Esophagus squamous epithelium (tissue), 5 donors: ENCODE data around the gene MAD1L1. TPM values are rescaled to one million over a fixed set of nuclear protein-coding genes. Genes with fewer than 3 reads are reported as not detected.

Experiments used
- DNase-seq: peaks from one replicate; lab custom pipeline; 2025; lab: John Stamatoyannopoulos, UW
- H3K27ac ChIP-seq, 4 donors: fragments of 200-600 bp; sonication (generic); one replicate each; pipeline ENCODE4 v1.5.1; 2016 to 2019; ENCODE audit warnings: mild to moderate bottlenecking in 1 of 4
- H3K27me3 ChIP-seq, 4 donors: fragments of 200-600 bp; sonication (generic); 1 replicate in 3 of 4; 2 replicates in 1 of 4; pipeline versions ENCODE4 v1.5.1 to v1.6.0; 2017 to 2021; ENCODE audit warnings: antibody characterized with exemption in 1 of 4
- H3K36me3 ChIP-seq, 3 donors: fragments of 200-600 bp; sonication (generic); one replicate each; pipeline ENCODE4 v1.5.1; 2016 to 2019
- H3K4me1 ChIP-seq, 3 donors: fragments of 200-600 bp; sonication (generic); one replicate each; pipeline ENCODE4 v1.5.1; 2017 to 2019
- H3K4me3 ChIP-seq, 4 donors: fragments of 200-600 bp; sonication (generic); 1 replicate in 3 of 4; 2 replicates in 1 of 4; pipeline ENCODE4 v1.5.1; 2016 to 2019; ENCODE audit warnings: mild to moderate bottlenecking in 2 of 4, moderate library complexity in 1 of 4
- H3K9me3 ChIP-seq, 3 donors: fragments of 200-600 bp; sonication (generic); one replicate each; pipeline ENCODE4 v1.5.1; 2016 to 2019
- POLR2A ChIP-seq, 4 donors: fragments of 450-650 bp; IDR thresholded peaks; one replicate each; pipeline ENCODE4 v1.6.1; 2017; ENCODE audit warnings: antibody characterized with exemption in 4 of 4, mild to moderate bottlenecking in 4 of 4, moderate library complexity in 3 of 4
- WGBS, 2 donors: methylation state at CpG; one replicate each; pipeline ENCODE4 v1.1.5; 2018; 5-methylcytosine and 5-hydroxymethylcytosine counted together
- intact Hi-C: fragments of 100-400 bp; cut with DNase I; formaldehyde crosslinking; loops from one replicate; pipeline ENCODE4 v1.15.0; 2022
- total RNA-seq, 4 donors: library from RNA; depleted of rRNA; stranded (reverse); fragments of >200 nt; gene quantifications; one replicate each; pipeline ENCODE4 v1.1.0, GENCODE V29; 2016
- TF ChIP-seq, protein P1 (sequence below), 6 experiments: fragments of 450-650 bp in 4 of 6; fragments of 200-600 bp in 2 of 6; sonication (generic) in 2 of 6; IDR thresholded peaks; one replicate each; pipeline ENCODE4 v1.5.1; 2016 to 2019; ENCODE audit warnings: antibody characterized with exemption in 6 of 6, mild to moderate bottlenecking in 4 of 6, moderate library complexity in 4 of 6
- donor health status: DM: yes; HTN: yes; CAD: no.

The MAD1L1 gene
- total RNA-seq, 4 donors from 2014 or later: 16.6 to 40.4 (median 30.2) TPM

DNA sequence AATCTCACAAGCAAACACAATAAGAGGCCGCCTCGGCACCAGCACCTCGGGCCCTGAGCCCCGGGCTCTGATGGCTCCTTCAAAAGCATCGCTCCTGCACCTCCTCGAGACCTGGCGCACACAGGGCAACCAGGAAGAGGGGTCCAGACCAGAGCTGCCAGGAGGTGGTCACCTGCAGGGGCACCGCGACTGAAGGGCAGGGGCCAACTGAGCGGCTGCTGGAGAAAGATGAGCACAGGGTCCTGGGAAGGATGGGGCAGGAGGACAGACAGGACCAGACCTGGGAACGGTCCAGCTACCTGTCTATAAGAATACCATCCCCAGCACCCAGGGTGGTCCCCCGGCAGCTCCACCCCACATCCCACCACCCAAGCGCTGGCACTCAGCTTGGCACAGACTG lies 20.8 kb downstream of the MAD1L1 start:
- no peak for DNase-seq
- TF ChIP-seq, protein P1, sequence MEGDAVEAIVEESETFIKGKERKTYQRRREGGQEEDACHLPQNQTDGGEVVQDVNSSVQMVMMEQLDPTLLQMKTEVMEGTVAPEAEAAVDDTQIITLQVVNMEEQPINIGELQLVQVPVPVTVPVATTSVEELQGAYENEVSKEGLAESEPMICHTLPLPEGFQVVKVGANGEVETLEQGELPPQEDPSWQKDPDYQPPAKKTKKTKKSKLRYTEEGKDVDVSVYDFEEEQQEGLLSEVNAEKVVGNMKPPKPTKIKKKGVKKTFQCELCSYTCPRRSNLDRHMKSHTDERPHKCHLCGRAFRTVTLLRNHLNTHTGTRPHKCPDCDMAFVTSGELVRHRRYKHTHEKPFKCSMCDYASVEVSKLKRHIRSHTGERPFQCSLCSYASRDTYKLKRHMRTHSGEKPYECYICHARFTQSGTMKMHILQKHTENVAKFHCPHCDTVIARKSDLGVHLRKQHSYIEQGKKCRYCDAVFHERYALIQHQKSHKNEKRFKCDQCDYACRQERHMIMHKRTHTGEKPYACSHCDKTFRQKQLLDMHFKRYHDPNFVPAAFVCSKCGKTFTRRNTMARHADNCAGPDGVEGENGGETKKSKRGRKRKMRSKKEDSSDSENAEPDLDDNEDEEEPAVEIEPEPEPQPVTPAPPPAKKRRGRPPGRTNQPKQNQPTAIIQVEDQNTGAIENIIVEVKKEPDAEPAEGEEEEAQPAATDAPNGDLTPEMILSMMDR (IDR thresholded peaks at IDR 0.05): no peak
- no peak for TF ChIP-seq POLR2A (IDR thresholded peaks at IDR 0.05)
- intact Hi-C loops: loop anchor here (10.0 kb wide), 1 partner anchor 547 kb away; no protein-coding TSS in a partner anchor
- H3K36me3 ChIP-seq: peaks cover 15 to 94% (median 39%) of the 10 kb centered on the region in 3 donors
- no peaks in the 10 kb centered on the region for H3K4me1 ChIP-seq
- H3K4me3 ChIP-seq: no peak overlapping the region
- no peak overlapping the region for H3K27ac ChIP-seq
- H3K27me3 ChIP-seq: no peaks in the 10 kb centered on the region
- 74 to 90% methylated on average over 3 to 4 of the region's 13 CpGs for WGBS, 2 donors
- H3K9me3 ChIP-seq: no peaks in the 10 kb centered on the region

DNA sequence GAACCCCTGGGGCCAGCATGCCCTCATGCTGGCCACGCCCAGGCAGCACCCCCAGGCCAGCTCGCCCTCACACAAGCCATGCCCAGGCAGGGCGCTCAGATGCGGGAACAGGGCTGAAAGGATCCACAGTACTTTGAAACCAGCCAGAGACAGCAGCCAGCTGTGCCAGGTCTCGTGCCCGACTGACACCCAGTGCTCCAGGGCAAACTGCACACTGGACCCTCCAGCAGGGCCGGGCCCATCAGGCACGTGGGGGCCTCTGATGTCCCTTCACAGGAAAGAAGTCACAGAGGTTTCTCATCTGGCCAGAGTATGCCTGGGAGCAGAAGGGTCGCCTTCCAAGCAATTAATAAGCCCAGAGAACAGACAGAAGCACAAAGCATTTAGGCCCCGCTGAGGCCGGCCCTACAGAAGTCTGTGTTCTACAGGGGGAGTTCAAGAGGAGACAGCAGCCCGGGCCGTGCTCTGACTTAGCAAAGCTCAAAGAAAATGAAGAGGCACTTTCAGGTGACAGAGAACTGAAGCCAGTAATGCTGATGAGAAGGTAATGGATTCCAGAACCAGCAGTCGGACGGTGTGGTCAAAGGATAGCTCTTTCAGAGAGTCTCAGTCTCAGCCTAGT lies 21.4 kb downstream of the MAD1L1 start:
- no peaks in the 10 kb centered on the region for H3K4me1 ChIP-seq
- H3K36me3 ChIP-seq: peaks cover 14 to 94% (median 38%) of the 10 kb centered on the region in 3 donors
- no peaks in the 10 kb centered on the region for H3K9me3 ChIP-seq
- DNase-seq: no peak
- intact Hi-C loops: loop anchor here (10.0 kb wide), 1 partner anchor 547 kb away; no protein-coding TSS in a partner anchor
- no peaks in the 10 kb centered on the region for H3K27me3 ChIP-seq
- TF ChIP-seq, protein P1 (IDR thresholded peaks at IDR 0.05): no peak
- TF ChIP-seq POLR2A (IDR thresholded peaks at IDR 0.05): no peak
- H3K4me3 ChIP-seq: no peak overlapping the region
- 89 to 90% methylated on average over 3 to 6 of the region's 15 CpGs for WGBS, 2 donors
- no peak overlapping the region for H3K27ac ChIP-seq

DNA sequence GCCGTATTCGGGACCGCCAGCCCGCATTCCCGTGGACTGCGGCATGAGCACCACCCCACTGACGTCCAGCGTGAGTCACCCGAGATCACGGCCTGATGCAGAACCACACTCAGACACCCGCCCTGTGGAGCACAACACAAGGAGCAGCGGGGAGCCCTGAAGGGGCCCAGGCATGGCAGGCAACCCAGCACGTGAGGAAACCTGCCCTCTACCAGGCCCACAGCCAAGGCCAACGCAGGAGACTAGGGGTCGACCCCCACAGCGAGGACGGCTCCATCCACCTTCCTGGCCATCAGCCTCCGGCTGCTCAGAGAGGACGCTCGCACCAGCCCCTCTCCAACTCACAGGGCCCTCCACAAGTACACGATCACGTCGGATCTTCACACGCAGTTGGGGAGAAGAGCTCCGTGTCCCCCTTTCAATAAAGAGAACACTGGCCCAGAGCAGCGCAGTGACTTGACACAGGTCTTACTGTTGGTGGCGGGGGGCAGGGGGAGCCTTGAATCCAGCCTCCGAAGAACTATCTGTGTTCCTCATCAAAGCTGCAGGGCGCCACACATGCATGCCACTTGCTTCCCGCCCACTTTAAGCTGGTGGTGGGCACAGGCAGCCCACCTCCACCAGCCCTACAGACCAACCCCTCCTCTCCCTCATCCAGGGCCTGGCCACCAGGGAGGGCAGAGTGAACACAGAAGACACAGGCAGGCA lies 22.0 kb downstream of the MAD1L1 start:
- H3K9me3 ChIP-seq: no peaks in the 10 kb centered on the region
- no peaks in the 10 kb centered on the region for H3K27me3 ChIP-seq
- H3K4me1 ChIP-seq: no peaks in the 10 kb centered on the region
- intact Hi-C loops: loop anchor here (10.0 kb wide), 1 partner anchor 546 kb away; no protein-coding TSS in a partner anchor
- peaks cover 9 to 94% (median 32%) of the 10 kb centered on the region in 3 donors for H3K36me3 ChIP-seq
- no peak for TF ChIP-seq POLR2A (IDR thresholded peaks at IDR 0.05)
- TF ChIP-seq, protein P1 (IDR thresholded peaks at IDR 0.05): no peak
- no peak overlapping the region for H3K27ac ChIP-seq
- 83 to 99% methylated on average over 10 of the region's 30 CpGs for WGBS, 2 donors
- no peak overlapping the region for H3K4me3 ChIP-seq
- no peak for DNase-seq

DNA sequence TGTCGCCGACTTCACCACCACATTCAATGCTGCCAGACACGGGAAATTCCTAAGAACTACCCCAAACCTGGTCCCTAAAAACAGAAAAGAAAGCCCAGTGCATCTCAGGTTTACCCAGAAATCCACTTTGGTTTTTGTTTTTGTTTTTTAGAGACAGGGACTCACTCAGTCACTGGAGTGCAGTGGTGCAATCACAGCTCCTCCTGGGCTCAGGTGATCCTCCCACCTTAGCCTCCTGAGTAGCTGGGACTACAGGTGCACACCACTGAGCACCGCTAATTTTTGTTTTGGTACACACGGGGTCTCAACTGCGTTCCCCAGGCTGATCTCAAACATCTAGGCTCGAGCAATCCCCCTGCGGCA lies 22.8 kb downstream of the MAD1L1 start:
- 77 to 93% methylated on average over 8 of the region's 8 CpGs for WGBS, 2 donors
- no peak overlapping the region for H3K27ac ChIP-seq
- no peaks in the 10 kb centered on the region for H3K4me1 ChIP-seq
- H3K4me3 ChIP-seq: no peak overlapping the region
- DNase-seq: no peak
- no peak for TF ChIP-seq POLR2A (IDR thresholded peaks at IDR 0.05)
- TF ChIP-seq, protein P1 (IDR thresholded peaks at IDR 0.05): no peak
- no peaks in the 10 kb centered on the region for H3K9me3 ChIP-seq
- peaks cover 6 to 87% (median 27%) of the 10 kb centered on the region in 3 donors for H3K36me3 ChIP-seq
- intact Hi-C loops: loop anchor here (10.0 kb wide), 1 partner anchor 545 kb away; no protein-coding TSS in a partner anchor
- no peaks in the 10 kb centered on the region for H3K27me3 ChIP-seq
